GM19324 (cell line): Measurements from ENCODE around the gene KLK15.

Experiments used
- ATAC-seq: cut with Tn5 transposase; IDR thresholded peaks from one replicate; pipeline ENCODE4 v1.9.1; 2021; ENCODE audit warnings: mild to moderate bottlenecking, moderate library complexity; ENCODE audit not compliant: unreplicated experiment, low FRiP score

The KLK15 gene

GRCh38 chr19:50779504-50780457, 53.6 kb downstream of the KLK15 start:
- no peak for ATAC-seq

- no peak for ATAC-seq
Observed at GRCh38 chr19:50778906-50779430, 54.4 kb downstream of the KLK15 start.

- ATAC-seq, result no peak
Observed at GRCh38 chr19:50777830-50778303, 55.5 kb downstream of the KLK15 start.

GRCh38 chr19:50777261-50777660, 56.1 kb downstream of the KLK15 start:
- ATAC-seq, result no peak

- no peak for ATAC-seq
Observed at GRCh38 chr19:50776131-50776530, 57.2 kb downstream of the KLK15 start.
